Retinal pigment epithelial cell (primary cell): Measurements from ENCODE around the gene GPRASP3.
"Not testable (repeated sequence)": the region's sequence is repeated elsewhere in the genome, so short reads cannot be mapped to it uniquely, and the experiment has no call there.

Experiments used
- DNase-seq: peaks from one replicate; pipeline ENCODE4 v3.0.0-alpha.2; 2010; ENCODE audit warnings: low read depth
- H3K4me3 ChIP-seq: 2 replicates; pipeline ENCODE4 v1.5.1; 2011; ENCODE audit warnings: mild to moderate bottlenecking, low read length, control low read depth, moderate library complexity
- CTCF ChIP-seq: conservative IDR thresholded peaks from 2 replicates; pipeline ENCODE4 v1.5.1; 2011; ENCODE audit warnings: low read depth, low read length, control low read depth, inconsistent platforms

Gene GPRASP3

GRCh38 chrX:102720237-102721168, at the start of gene GPRASP3:
Gene GPRASP3, plus strand, starts transcription at chrX:102720743. Its CDS starts 28,253 bp downstream, at chrX:102748996.
- DNase-seq: peak; percentile 23
- peak within 1 kb of the TSS; percentile 58 for H3K4me3 ChIP-seq
- no peak for TF ChIP-seq CTCF

GRCh38 chrX:102672856-102673255, 47.7 kb upstream of the GPRASP3 start:
- no peak for TF ChIP-seq CTCF
- DNase-seq: no peak
- no peak overlapping the region for H3K4me3 ChIP-seq

GRCh38 chrX:102677479-102677878, 43.1 kb upstream of the GPRASP3 start:
- H3K4me3 ChIP-seq, DNase-seq: not testable (repeated sequence)

GRCh38 chrX:102684772-102685520, 35.6 kb upstream of the GPRASP3 start:
- H3K4me3 ChIP-seq: no peak overlapping the region
- TF ChIP-seq CTCF: no peak
- no peak for DNase-seq

- H3K4me3 ChIP-seq: no peak overlapping the region
- no peak for TF ChIP-seq CTCF
- no peak for DNase-seq
Measured at GRCh38 chrX:102694749-102695148, 25.8 kb upstream of the GPRASP3 start.

- TF ChIP-seq CTCF: no peak
- no peak for DNase-seq
- no peak overlapping the region for H3K4me3 ChIP-seq
Measured at GRCh38 chrX:102696306-102696705, 24.2 kb upstream of the GPRASP3 start.

- H3K4me3 ChIP-seq: no peak overlapping the region
- no peak for DNase-seq
- TF ChIP-seq CTCF: no peak
Measured at GRCh38 chrX:102697494-102697893, 23.0 kb upstream of the GPRASP3 start.
